ENCODE measurements around the gene GPR108.

The GPR108 gene

GRCh38 chr19:6712692-6713670, 24.4 kb downstream of the GPR108 start:
- Histone ChIP-seq H3K4me3 (ENCODE audit: low read depth, low read length) (no peak overlapping the region), H3K4me1 (ENCODE audit: control insufficient read depth, insufficient read depth, low read length) (no peaks in the 10 kb centered on the region), H3K27ac (ENCODE audit: extremely low read depth, low read depth, low read length) (no peak overlapping the region), H3K9me3 (ENCODE audit: control insufficient read depth, insufficient read depth, low read depth, low read length) (no peaks in the 10 kb centered on the region), H3K36me3 (ENCODE audit: control insufficient read depth in 2 of 2, insufficient read depth in 1 of 2, low read length in 2 of 2) (no peaks in the 10 kb centered on the region)
- ChIA-PET POLR2A (no interaction called here), CTCF (no interaction called here)
- TF ChIP-seq ZNF416 (tag by site-specific recombination; IDR thresholded peaks at IDR 0.05) (no peak), ZNF501 (tag by site-specific recombination; IDR thresholded peaks at IDR 0.05) (no peak), PRDM1 (tag by site-specific recombination; IDR thresholded peaks at IDR 0.05) (no peak), ZNF274 (IDR thresholded peaks at IDR 0.05; ENCODE audit: low read length) (no peak), ZNF274 (tag by site-specific recombination; IDR thresholded peaks at IDR 0.05; ENCODE audit: borderline replicate concordance) (no peak), TCF7L2 (IDR thresholded peaks at IDR 0.05; ENCODE audit: borderline replicate concordance, low read depth, low read length) (no peak), SP3 (tag by site-specific recombination; IDR thresholded peaks at IDR 0.05) (no peak), MZF1 (tag by site-specific recombination; IDR thresholded peaks at IDR 0.05; ENCODE audit: borderline replicate concordance) (no peak), CTCF (tag by site-specific recombination; IDR thresholded peaks at IDR 0.05) (no peak), ZNF560 (tag by site-specific recombination; IDR thresholded peaks at IDR 0.05; ENCODE audit: borderline replicate concordance) (no peak), MEIS1 (CRISPR knock-in tag; IDR thresholded peaks at IDR 0.05; ENCODE audit: borderline replicate concordance) (no peak), ZSCAN30 (tag by site-specific recombination; IDR thresholded peaks at IDR 0.05) (no peak), ZNF514 (tag by site-specific recombination; IDR thresholded peaks at IDR 0.05) (no peak), ZNF529 (tag by site-specific recombination; IDR thresholded peaks at IDR 0.05; ENCODE audit: insufficient replicate concordance) (no peak)

- ChIA-PET CTCF (no interaction called here), POLR2A (no interaction called here)
- Histone ChIP-seq H3K4me3 (ENCODE audit: low read depth, low read length) (no peak overlapping the region), H3K4me1 (ENCODE audit: control insufficient read depth, insufficient read depth, low read length) (no peaks in the 10 kb centered on the region), H3K9me3 (ENCODE audit: control insufficient read depth, insufficient read depth, low read depth, low read length) (no peaks in the 10 kb centered on the region), H3K27ac (ENCODE audit: extremely low read depth, low read depth, low read length) (no peak overlapping the region), H3K36me3 (ENCODE audit: control insufficient read depth in 2 of 2, insufficient read depth in 1 of 2, low read length in 2 of 2) (no peaks in the 10 kb centered on the region)
- TF ChIP-seq ZNF677 (tag by site-specific recombination; IDR thresholded peaks at IDR 0.05), result no peak
- no peak for TF ChIP-seq ZNF114 (tag by site-specific recombination; IDR thresholded peaks at IDR 0.05)
- TF ChIP-seq MEIS1 (CRISPR knock-in tag; IDR thresholded peaks at IDR 0.05; ENCODE audit: borderline replicate concordance), result no peak
- no peak for TF ChIP-seq ZNF639 (tag by site-specific recombination; IDR thresholded peaks at IDR 0.05)
These were observed 25.1 kb downstream of the GPR108 start for GRCh38 chr19:6712231-6712630.

GRCh38 chr19:6711605-6712004, 25.8 kb downstream of the GPR108 start:
- CTCF ChIA-PET, result interaction anchor here (1.2 kb wide), 1 partner anchor 11 kb away, joined by 6 read pairs; no protein-coding TSS in a partner anchor

More at GRCh38 chr19:6711605-6712004, 25.8 kb downstream of the GPR108 start:
- POLR2A ChIA-PET, result no interaction called here
- H3K27ac ChIP-seq (ENCODE audit: extremely low read depth, low read depth, low read length), result no peak overlapping the region
- H3K36me3 ChIP-seq (ENCODE audit: control insufficient read depth in 2 of 2, insufficient read depth in 1 of 2, low read length in 2 of 2), result no peaks in the 10 kb centered on the region
- H3K4me3 ChIP-seq (ENCODE audit: low read depth, low read length), result no peak overlapping the region
- H3K9me3 ChIP-seq (ENCODE audit: control insufficient read depth, insufficient read depth, low read depth, low read length), result no peaks in the 10 kb centered on the region
- TF ChIP-seq TCF7L2 (IDR thresholded peaks at IDR 0.05; ENCODE audit: borderline replicate concordance, low read depth, low read length) (no peak), SP3 (tag by site-specific recombination; IDR thresholded peaks at IDR 0.05) (no peak), ZNF596 (tag by site-specific recombination; IDR thresholded peaks at IDR 0.05) (no peak), ZNF510 (tag by site-specific recombination; IDR thresholded peaks at IDR 0.05; ENCODE audit: insufficient replicate concordance) (no peak)
- no peaks in the 10 kb centered on the region for H3K4me1 ChIP-seq (ENCODE audit: control insufficient read depth, insufficient read depth, low read length)

Data from HEK293 (cell line).